ENCODE results near the gene PAX6.

Gene PAX6
- long read RNA-seq = 0 reads

DNA sequence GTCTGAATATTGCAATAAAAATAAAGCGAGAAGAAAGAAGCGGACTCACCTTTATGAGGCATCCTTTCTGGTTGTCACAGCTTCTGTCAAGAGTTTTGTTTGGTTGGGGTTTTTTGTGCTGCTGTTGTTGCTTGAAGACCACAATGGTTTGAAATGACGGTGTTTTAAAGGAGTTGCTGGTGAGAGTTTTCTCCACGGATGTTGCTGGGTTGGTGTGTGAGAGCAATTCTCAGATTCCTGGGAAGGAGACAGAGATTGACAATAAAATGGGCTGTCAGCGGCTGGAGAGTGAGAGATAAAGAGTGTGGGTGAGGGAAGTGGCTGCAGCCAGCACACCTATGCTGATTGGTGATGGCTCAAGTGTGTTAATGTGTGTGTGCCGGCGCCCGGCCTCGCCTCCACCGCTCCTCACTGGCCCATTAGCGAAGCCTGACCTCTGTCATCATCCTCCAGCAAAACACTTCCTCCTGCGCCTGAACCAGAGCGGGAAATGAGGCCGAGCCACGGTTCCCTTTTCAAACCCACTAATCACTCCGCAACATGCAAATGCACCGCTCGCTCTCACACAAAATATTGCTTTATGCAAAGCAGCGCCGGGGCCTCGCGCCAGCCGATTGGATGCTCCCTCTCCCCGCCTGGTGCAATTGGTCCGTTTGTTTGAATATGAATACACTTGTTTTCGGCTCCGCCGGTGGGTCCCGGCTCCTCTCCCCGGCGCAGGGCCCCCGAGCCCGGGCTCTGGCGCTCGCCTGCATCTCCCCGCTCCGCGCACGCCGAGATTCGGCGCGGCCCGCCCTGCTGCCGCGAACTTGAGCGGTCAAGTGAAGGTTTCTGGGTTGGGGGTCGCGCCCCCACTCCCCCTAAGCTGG, at the start of gene PAX6:
Gene PAX6, minus strand, starts transcription at position 544 of the 869 bp plus-strand sequence. CDS start 4,911 bp downstream, outside the sequence.
- DNase-seq (ENCODE audit: low read depth in 1 of 2, low spot score in 1 of 2) = peak; percentile 71 to 90
- TF ChIP-seq GABPA (IDR thresholded peaks at IDR 0.05; ENCODE audit: low read depth) (no peak), POLR2AphosphoS5 (IDR thresholded peaks at IDR 0.05; ENCODE audit: low read depth) (no peak), SPI1 (IDR thresholded peaks at IDR 0.05; ENCODE audit: borderline replicate concordance, low read depth) (peak; percentile 85)
- TF ChIP-seq, protein P1, sequence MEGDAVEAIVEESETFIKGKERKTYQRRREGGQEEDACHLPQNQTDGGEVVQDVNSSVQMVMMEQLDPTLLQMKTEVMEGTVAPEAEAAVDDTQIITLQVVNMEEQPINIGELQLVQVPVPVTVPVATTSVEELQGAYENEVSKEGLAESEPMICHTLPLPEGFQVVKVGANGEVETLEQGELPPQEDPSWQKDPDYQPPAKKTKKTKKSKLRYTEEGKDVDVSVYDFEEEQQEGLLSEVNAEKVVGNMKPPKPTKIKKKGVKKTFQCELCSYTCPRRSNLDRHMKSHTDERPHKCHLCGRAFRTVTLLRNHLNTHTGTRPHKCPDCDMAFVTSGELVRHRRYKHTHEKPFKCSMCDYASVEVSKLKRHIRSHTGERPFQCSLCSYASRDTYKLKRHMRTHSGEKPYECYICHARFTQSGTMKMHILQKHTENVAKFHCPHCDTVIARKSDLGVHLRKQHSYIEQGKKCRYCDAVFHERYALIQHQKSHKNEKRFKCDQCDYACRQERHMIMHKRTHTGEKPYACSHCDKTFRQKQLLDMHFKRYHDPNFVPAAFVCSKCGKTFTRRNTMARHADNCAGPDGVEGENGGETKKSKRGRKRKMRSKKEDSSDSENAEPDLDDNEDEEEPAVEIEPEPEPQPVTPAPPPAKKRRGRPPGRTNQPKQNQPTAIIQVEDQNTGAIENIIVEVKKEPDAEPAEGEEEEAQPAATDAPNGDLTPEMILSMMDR (IDR thresholded peaks at IDR 0.05; ENCODE audit: insufficient read depth, low read length) = no peak
- TF ChIP-seq, protein P2, sequence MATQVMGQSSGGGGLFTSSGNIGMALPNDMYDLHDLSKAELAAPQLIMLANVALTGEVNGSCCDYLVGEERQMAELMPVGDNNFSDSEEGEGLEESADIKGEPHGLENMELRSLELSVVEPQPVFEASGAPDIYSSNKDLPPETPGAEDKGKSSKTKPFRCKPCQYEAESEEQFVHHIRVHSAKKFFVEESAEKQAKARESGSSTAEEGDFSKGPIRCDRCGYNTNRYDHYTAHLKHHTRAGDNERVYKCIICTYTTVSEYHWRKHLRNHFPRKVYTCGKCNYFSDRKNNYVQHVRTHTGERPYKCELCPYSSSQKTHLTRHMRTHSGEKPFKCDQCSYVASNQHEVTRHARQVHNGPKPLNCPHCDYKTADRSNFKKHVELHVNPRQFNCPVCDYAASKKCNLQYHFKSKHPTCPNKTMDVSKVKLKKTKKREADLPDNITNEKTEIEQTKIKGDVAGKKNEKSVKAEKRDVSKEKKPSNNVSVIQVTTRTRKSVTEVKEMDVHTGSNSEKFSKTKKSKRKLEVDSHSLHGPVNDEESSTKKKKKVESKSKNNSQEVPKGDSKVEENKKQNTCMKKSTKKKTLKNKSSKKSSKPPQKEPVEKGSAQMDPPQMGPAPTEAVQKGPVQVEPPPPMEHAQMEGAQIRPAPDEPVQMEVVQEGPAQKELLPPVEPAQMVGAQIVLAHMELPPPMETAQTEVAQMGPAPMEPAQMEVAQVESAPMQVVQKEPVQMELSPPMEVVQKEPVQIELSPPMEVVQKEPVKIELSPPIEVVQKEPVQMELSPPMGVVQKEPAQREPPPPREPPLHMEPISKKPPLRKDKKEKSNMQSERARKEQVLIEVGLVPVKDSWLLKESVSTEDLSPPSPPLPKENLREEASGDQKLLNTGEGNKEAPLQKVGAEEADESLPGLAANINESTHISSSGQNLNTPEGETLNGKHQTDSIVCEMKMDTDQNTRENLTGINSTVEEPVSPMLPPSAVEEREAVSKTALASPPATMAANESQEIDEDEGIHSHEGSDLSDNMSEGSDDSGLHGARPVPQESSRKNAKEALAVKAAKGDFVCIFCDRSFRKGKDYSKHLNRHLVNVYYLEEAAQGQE (IDR thresholded peaks at IDR 0.05; ENCODE audit: insufficient replicate concordance, low read depth) = no peak
- Histone ChIP-seq H3K27ac (replicated peaks) (no peak within 1 kb of the TSS), H3K27me3 (ENCODE audit: insufficient read depth, poor library complexity, severe bottlenecking) (peaks cover 84% of the 10 kb centered on the region), H3K4me3 (replicated peaks; ENCODE audit: insufficient read depth, low read length) (peak within 1 kb of the TSS; percentile 30)

DNA sequence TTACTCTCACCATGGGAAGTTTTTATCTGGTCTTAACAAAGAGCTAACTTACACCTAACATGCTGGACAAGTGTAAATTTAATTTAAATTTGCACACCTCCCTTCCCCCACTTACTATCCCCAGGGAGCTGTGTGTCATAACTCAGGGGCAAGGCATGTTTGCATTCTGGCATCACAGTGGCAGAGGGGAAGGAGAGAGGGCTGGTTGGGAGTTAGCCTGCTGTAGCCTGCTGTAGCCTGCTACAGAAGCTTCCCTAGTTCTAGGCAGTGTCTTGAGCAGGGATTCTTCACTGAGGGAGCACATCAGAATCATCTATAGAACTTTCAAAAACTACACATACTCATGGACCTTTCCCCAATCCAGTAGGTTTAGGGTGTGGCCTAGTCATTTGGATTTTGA, 49.3 kb upstream of the PAX6 start:
- H3K4me3 ChIP-seq (replicated peaks; ENCODE audit: insufficient read depth, low read length) = no peak overlapping the region
- H3K27me3 ChIP-seq (ENCODE audit: insufficient read depth, poor library complexity, severe bottlenecking) = peaks cover 3% of the 10 kb centered on the region
- DNase-seq (ENCODE audit: low read depth in 1 of 2, low spot score in 1 of 2) = no peak
- TF ChIP-seq SPI1 (IDR thresholded peaks at IDR 0.05; ENCODE audit: borderline replicate concordance, low read depth) = no peak
- TF ChIP-seq, protein P1 (IDR thresholded peaks at IDR 0.05; ENCODE audit: insufficient read depth, low read length) = no peak
- TF ChIP-seq POLR2AphosphoS5 (IDR thresholded peaks at IDR 0.05; ENCODE audit: low read depth) = no peak
- no peak for TF ChIP-seq GABPA (IDR thresholded peaks at IDR 0.05; ENCODE audit: low read depth)
- TF ChIP-seq, protein P2 (IDR thresholded peaks at IDR 0.05; ENCODE audit: insufficient replicate concordance, low read depth) = no peak
- no peak overlapping the region for H3K27ac ChIP-seq (replicated peaks)

DNA sequence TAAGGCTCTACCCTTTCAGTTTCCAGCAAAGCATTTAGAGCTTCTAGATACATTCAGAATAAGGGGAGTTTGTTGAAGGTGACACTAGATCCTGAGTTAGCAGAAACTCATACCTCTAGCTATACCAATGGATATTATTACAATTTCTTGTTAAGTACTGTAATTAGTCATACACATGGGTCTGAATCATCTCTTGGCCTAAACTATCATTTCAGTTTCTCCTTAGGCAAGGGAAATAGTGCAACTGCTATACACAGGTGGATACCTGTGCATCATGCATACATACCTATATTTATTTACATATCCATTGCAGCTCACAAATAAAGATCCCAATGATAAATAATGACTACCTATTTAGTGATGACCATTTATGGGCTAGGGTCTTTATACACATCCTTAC, 45.1 kb upstream of the PAX6 start:
- no peak for DNase-seq (ENCODE audit: low read depth in 1 of 2, low spot score in 1 of 2)
- Histone ChIP-seq H3K27me3 (ENCODE audit: insufficient read depth, poor library complexity, severe bottlenecking) (peaks cover 3% of the 10 kb centered on the region), H3K4me3 (replicated peaks; ENCODE audit: insufficient read depth, low read length) (no peak overlapping the region), H3K27ac (replicated peaks) (no peak overlapping the region)
- TF ChIP-seq SPI1 (IDR thresholded peaks at IDR 0.05; ENCODE audit: borderline replicate concordance, low read depth) (no peak), GABPA (IDR thresholded peaks at IDR 0.05; ENCODE audit: low read depth) (no peak), POLR2AphosphoS5 (IDR thresholded peaks at IDR 0.05; ENCODE audit: low read depth) (no peak)
- TF ChIP-seq, protein P1 (IDR thresholded peaks at IDR 0.05; ENCODE audit: insufficient read depth, low read length) = no peak
- TF ChIP-seq, protein P2 (IDR thresholded peaks at IDR 0.05; ENCODE audit: insufficient replicate concordance, low read depth) = no peak

All from HL-60 (cell line).